ENCODE results near the gene SOX9. TPM values are rescaled to one million over a fixed set of nuclear protein-coding genes. Genes with fewer than 3 reads are reported as not detected.
A peak's percentile ranks its signal among the peaks of the same experiment; 100 is the strongest.

SOX9 gene
- 23.8 and 26.5 TPM in 2 replicates for total RNA-seq

DNA sequence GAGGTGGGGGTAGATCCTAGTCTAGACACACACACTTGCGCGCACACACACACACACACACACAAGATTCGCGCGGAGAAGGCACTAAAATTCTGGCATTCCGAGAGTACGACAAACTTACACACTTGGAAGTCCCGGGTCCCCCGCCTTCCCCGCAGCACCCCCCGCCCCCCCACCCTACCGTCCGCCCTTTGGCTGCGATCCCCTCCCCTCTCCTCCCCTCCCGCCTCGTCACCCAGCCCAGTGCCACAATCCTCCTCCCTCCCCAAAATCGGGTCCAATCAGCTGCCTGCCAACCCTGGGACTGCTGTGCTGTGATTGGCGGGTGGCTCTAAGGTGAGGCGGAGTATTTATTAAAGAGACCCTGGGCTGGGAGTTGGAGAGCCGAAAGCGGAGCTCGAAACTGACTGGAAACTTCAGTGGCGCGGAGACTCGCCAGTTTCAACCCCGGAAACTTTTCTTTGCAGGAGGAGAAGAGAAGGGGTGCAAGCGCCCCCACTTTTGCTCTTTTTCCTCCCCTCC is at the start of gene SOX9:
Gene SOX9, plus strand, starts transcription at position 379 of the 522 bp plus-strand sequence. CDS start 372 bp downstream, outside the sequence.
- no peak for TF ChIP-seq CTCF (conservative IDR thresholded peaks at IDR 0.05; ENCODE audit: low read depth, low read length)
- H3K4me3 ChIP-seq (ENCODE audit: low read depth, low read length), result peak within 1 kb of the TSS; percentile 97
- peak; percentile 70 for DNase-seq (ENCODE audit: low read depth)

DNA sequence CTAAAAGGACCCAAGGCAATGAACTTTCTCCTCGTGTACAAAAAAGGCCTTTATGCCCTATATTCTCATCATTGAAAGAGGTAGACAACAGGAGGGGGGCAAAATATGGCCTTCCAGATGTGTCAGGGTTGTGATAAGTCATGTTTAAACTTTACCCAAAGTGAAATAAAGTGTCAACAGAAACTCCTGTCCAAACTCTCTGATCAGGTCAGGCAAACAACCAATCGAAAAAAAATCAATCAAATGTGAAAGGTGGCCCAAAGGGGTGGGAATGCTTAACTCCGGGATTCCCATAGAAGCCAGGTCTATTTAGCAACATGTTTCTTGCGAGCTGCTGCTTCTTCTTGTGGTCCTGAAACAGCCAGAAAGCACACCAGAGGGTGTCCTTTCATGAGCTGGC is 49.5 kb upstream of the SOX9 start:
- no peak overlapping the region for H3K4me3 ChIP-seq (ENCODE audit: low read depth, low read length)
- no peak for DNase-seq (ENCODE audit: low read depth)
- no peak for TF ChIP-seq CTCF (conservative IDR thresholded peaks at IDR 0.05; ENCODE audit: low read depth, low read length)

DNA sequence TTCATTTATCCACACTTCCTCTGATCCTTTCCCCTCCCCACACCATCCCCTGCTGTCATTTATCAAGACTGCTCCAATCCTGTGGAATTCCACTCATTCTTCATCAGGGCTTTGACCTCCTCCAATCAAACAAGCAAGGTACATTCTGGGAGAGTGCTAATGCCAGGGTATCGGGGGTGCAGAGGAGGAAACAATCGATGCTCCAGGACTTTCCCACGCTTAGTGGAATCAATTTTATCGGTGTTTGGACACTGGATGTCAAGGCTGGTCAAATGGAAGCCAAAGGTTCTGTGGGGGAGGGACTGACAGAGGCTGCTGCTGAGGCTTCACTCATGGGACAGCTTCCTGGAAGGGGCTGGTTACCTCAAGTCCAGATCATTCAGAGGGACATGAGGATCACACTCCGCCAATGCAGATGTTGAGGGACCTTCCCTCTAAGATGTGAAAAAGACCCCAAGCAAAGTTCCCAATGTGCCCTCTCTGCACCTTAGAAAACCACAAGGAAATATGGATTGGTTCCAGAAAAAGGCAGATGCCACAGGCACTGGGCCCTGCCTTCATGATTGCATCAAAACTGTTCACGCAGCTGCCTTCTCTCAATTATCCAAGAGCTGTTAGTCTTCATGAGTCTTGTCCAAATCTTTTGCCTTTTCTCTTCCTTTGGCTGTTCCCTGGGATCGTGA is 44.7 kb upstream of the SOX9 start:
- H3K4me3 ChIP-seq (ENCODE audit: low read depth, low read length), result no peak overlapping the region
- no peak for DNase-seq (ENCODE audit: low read depth)
- no peak for TF ChIP-seq CTCF (conservative IDR thresholded peaks at IDR 0.05; ENCODE audit: low read depth, low read length)

- H3K4me3 ChIP-seq (ENCODE audit: low read depth, low read length), result no peak overlapping the region
- no peak for DNase-seq (ENCODE audit: low read depth)
- no peak for TF ChIP-seq CTCF (conservative IDR thresholded peaks at IDR 0.05; ENCODE audit: low read depth, low read length)
Observed at GRCh38 chr17:72076678-72077030, 44.2 kb upstream of the SOX9 start.

- no peak overlapping the region for H3K4me3 ChIP-seq (ENCODE audit: low read depth, low read length)
- no peak for DNase-seq (ENCODE audit: low read depth)
- peak; percentile 37 for TF ChIP-seq CTCF (conservative IDR thresholded peaks at IDR 0.05; ENCODE audit: low read depth, low read length)
Observed at GRCh38 chr17:72077326-72077960, 43.4 kb upstream of the SOX9 start.

- no peak for TF ChIP-seq CTCF (conservative IDR thresholded peaks at IDR 0.05; ENCODE audit: low read depth, low read length)
- no peak overlapping the region for H3K4me3 ChIP-seq (ENCODE audit: low read depth, low read length)
- DNase-seq (ENCODE audit: low read depth), result no peak
Observed at GRCh38 chr17:72079700-72080099, 41.1 kb upstream of the SOX9 start.

All from epithelial cell of proximal tubule (primary cell).